DMS53 (cell line): ENCODE measurements around the gene PLCB1.
"Not testable (repeated sequence)": the region's sequence is repeated elsewhere in the genome, so short reads cannot be mapped to it uniquely, and the experiment has no call there.

Experiments used
- DNase-seq: peaks from one replicate; lab custom pipeline; 2025; lab: John Stamatoyannopoulos, UW

PLCB1 gene

DNA sequence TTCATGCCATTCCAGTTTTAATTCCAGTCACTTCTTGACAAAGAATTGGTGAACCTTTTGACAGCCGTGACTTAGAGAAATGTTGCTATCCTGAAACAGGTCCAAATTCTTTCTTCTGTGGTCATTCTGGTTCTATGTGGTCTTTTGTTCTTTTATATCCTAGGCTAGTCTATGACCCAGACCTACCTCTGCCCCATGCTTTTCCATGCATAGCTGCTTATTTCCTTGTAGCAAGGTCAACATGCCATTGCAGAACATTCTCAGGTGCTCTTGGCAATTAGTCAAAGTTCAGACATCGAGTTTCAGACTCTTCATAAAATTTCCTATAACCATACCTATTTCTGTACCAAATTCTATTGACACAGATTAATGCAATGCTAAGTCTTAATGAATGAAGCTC, 202.6 kb downstream of the PLCB1 start:
- no peak for DNase-seq

DNA sequence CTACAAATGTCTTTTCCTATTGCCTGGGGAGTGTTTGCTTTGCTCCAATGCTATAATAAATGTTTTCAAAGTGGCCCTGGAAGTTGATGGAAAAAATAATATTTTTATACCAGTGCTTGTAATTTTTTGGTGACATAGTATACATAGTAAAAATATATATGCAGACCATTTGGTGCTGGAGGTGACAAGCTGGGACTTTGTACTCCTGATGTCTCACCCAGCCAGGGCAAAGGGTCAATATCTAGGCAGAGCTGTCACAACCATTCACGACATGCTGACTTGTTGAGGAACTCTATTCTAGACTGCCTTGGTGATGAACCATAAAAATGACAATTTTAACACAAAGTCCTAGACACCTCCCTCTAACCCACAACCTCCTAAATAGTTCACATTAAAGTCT, 203.0 kb downstream of the PLCB1 start:
- no peak for DNase-seq

DNA sequence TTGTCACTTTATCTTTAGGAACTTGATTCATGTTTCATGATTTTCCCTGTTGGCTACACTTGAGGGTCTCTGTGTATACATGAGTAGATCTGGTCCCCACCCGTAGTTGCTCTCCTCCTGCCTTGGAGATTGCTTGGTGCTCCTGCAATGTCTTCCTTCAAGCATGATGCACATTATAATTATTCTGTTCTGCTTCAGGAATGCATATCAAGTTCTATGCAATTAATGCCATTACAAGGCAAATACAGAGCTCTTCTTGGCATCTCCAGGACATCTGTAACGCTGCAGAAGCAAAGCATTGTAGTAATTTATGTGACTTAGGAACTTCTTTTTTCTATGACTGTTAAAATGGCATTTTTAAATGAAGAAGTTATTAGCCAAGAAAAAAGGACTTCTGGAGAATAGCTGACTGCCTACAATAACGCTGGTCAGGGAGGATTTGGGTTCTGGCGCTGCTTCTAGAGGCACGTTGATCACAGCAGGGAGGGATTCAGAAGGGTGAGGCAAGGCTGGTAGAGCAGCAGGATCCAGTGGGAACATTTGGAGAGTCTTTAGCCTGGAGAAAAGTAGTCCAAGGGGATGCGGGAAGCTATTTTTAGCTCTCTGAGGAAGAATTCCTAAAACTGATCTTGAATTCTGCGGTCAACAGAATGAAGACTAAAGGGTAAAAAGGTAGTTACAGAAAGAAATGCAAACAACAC, 203.6 kb downstream of the PLCB1 start:
- DNase-seq = no peak

DNA sequence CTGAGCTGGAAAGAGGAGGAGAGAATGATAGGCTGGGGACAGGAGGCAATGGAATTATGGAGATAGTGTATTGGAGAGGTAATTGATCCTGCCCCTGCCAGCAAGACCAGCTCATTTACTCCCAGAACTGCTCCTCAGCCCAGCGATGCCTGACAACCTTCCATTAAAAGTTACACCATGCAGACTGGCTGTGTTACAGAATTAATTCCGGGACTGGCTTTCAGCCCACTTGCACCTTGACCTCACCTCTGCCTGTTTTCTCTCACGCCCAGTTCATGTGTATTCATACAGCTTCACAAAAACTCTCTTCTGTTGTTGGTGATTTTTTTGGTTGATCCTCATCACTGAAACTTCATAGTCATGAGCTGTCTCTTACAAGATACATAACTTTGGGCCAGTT, 207.3 kb downstream of the PLCB1 start:
- no peak for DNase-seq

DNA sequence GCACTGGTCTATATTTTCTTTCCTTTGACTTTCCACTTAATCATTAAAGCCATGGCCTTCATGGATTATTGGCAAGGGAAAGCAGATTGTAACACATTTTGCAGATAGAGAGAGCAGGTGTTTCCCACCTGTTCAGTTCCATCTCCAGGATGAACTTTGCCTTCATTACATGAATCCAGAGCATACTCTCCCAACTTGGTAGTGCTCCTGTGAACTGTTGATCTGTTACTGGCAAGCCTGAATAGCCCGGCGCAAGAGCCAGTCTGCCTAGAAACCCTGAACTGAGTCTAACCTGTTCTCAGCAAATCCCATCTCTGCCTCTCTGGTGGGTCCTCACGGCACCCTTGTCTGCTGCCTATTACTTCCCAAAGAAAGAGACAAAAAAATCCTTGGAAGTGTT, 210.3 kb downstream of the PLCB1 start:
- peak; percentile 13 for DNase-seq

DNA sequence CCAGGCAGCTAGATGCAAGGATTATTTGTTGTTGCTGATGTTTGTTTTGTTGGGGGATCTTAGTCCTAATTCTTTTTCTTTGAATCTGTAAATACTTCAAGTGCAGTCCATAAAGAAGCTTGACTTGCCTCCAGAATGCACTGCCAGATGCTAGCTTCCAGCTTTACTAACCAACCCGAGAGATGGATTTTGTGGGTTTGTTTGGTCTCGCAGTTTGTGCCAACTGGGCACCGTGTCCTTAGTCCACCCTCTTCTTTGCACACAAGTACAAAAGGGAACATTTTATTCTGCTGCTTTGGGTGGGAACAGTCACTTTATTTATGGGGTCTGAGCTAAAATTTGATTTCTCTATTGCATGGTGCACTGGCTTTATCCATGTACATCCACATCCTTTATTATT, 212.0 kb downstream of the PLCB1 start:
- DNase-seq = no peak

DNA sequence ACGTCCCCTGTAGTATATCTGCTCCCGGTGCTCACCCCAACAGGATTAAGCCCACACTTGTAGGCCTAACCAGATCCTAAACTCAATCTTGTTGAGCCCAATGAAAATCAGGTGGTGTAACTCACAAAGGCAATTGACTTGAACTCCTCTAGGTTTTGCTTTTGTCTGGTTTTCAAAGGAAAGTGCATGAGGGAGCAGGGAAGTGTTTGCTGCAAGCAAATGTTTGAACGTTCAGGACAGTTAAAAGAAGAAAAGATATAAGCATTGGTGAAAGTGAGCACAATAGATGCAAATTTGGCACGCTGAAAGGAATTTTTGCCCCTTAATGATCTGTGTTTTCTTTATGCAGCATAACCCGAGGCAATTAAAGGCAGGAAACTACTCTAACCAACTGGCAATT, 212.6 kb downstream of the PLCB1 start:
- DNase-seq = no peak

DNA sequence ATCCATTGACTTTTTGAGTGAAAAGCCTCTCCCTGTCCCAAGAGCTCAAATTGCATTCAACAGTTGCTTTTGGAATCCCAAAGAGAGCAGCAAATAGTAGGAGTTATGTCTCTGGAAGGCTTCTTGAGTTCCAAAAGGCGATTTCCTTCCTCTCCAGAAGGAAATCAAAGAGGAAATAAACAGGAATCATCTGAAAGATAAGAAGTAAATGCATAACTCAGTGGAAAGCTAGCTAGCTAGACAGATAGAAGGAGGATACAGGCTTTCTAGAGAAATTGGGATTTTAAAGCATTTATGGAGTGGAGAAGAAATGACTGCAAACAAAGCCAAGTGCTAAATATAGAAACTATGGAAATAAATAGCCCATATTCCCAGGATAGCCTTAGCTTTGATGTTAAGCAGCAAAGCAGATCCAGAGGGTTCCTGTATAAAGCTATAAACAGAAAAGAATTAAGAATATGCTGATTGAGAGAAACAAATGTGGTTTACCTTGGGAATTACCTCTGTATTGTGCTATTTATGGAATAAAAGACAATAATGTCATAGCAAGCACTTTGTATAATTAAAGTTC, 214.7 kb downstream of the PLCB1 start:
- no peak for DNase-seq

DNA sequence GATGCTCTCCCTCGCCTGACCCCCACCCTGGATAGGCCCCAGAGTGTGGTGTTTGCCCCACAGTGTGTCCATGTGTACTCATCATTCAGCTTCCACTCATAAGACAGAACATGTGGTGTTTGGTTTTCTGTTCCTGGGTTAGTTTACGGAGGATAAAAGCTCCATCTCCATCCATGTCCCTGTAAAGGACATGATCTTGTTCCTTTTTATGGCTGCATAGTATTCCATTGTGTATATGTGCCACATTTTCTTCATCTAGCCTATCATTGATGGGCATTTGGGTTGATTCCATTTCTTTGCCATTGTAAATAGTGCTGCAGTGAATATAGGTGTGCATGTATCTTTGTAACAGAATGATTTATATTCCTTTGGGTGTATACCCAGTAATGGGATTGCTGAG, 218.2 kb downstream of the PLCB1 start:
- not testable (repeated sequence) for DNase-seq

DNA sequence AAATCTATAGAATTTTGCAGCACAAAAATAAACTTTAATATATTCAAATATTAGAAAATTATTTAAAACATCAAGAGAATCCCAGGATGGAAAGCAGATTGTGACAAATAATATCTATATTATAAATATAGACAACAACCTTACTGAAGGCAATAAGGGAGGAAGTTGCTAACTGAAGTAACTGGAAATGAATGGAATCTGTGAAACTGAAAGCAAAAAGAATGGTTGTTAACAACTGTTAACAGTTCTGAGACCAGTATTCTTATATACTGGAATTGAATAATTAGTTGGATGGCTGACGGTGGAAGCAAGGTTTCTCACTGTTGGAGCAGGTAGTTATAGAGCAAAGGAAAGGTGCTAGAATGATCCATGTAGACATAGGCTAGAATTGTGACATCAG, 220.4 kb downstream of the PLCB1 start:
- DNase-seq = no peak

DNA sequence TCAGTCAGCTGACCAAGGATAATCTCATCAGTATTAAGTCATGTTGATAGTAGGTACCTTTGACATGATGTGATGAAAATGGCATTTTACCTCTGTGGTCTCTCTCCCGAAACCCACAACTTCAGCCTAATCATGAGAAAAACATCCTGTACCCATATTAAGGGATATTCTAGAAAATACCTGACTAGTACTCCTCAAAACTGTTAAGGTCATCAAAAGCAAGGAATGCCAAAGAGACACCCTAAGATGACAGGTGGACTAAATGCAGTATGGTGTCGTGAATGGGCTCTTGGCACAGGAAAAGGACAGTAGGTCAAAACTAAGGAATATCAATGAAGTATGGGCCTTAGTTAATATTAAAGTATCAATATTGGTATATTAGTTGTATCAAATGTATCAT, 221.4 kb downstream of the PLCB1 start:
- DNase-seq = no peak

DNA sequence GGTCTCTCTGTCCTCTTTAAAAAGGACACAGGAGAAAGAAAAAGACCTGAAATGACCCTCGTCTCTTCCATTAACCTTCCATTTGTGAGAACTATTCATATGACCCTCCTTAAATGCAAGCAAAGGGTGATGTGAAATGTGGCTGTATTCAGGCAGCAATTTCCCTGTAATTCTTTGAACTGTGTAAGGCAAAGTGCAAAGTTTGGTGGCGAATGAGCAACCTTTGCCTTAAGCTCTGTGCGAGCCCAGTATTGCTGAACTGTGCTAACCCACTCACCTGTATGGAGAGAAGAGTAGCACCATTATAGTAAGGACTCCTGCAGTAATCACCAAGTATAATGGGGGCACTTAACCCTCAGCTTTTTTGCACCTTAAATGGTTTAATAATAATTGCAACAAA, 223.4 kb downstream of the PLCB1 start:
- DNase-seq = no peak

DNA sequence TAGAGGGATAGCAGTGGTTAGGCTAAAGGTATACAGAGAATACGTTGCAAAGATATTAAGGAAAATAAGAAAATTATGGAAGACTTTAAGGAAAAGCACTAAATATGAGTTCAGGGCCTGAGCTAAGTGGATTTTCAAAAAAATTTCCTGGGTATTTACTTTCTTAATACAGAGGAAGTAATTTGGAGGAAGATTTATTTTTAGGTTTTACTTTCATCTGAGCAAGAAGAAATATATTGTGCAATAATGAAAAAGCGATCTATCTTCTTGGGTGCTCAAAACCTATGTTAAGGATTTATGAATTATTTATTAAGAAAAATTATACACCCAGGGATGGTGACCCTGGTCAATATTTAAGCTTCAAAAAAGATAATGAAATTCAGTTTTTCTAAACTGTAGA, 224.7 kb downstream of the PLCB1 start:
- DNase-seq = no peak

DNA sequence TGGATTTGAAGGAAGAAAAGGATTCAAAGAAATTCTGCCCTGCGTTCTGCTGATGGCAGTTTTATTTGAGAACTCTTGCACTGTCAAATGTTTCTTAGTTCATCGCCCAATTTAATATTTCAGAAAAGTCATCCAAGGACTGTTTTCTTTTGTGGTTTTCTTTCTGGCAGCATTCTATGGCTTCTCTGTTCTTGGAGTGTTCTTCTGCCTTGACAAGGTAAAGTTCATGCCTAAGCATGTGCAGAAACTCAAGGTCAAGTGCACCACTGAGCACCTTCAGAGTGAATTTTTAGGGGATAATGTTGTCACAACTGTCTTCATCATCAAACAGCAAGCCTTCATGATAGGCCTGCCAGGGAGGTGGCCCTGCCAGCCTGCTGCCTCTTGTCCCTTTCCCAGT, 225.6 kb downstream of the PLCB1 start:
- no peak for DNase-seq

DNA sequence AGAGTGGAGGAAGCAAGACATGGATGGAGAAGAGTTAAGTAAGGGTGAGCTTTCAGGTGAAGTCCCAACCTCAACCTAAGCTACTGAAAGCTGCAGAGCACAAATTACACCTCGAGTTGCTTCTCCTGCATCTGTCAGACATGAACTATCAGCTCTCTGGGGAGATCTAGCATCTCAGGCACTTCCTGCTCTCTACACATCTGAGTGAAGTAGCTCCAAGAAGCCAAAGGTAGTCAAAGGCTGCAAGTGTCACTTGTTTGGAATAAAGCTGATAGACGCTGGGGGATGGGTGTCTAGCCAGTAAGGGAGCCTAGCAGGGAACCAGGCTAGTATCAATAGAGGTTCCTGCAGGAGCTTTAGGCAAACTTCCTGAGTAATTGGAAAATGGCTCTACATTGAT, 228.0 kb downstream of the PLCB1 start:
- no peak for DNase-seq

DNA sequence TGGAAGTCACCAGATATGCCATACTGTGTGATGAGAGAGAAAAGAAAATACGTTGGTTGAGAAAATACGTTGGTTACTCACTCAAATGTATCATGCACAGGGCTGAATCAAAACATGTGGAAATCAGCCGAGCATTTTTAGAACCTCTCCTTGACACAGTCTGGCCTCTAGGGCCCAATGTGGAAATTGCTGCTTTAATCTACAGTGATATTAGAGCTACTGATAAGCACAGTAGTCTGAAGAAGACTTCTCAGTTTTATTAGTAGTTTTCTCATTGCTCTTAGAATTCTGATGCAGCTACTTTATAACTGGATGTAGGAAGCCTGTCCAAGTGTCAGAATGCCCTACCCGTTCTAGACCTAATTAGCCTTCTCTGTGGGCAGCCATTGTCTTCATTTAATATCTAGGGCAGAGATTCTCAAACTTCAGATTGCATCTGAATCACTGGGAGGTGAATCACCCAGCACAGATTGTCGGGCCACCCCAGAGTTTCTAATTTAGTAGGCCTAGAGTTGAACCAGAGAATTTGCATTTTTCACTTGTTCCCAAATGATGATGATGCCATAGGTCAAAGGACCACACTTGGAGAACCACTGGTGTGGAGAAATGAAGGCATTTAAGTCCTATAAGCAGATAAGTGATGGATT, 229.1 kb downstream of the PLCB1 start:
- peak; percentile 21 for DNase-seq

DNA sequence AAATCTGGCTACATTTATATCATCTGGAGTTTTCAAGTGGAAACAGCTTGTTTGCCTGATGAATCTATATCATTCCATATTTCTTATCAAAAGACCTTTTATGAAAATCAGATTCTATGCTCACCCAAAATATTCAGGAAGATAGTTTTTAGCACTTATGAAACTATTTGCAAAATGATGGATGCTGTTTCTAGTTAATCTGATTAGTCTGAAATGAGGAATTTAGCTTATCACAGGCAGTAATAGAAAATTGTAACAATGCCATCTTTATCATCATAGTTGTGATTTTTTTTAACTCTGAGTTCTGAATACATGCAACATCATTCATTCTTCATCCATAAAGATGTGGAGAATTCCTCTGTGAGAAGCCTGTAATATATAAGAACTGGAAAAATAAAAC, 229.7 kb downstream of the PLCB1 start:
- no peak for DNase-seq

DNA sequence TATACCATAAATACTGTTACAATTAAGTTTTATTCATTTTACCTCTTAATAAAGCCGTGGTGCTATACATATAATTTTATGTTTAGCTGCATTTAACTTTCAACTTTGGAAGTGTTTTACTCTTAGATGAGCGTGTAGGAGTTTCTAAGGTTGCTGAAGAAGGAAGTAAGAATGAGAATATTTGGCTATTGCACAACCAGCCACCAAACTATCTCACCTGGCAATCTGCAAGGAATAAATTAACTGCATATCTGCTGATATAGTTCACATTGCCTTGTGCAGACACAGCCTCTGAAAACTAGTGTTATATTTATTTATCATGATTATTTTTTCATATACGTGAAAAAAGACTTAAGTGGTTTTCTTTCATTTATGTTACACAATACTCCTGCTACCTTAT, 230.4 kb downstream of the PLCB1 start:
- no peak for DNase-seq

DNA sequence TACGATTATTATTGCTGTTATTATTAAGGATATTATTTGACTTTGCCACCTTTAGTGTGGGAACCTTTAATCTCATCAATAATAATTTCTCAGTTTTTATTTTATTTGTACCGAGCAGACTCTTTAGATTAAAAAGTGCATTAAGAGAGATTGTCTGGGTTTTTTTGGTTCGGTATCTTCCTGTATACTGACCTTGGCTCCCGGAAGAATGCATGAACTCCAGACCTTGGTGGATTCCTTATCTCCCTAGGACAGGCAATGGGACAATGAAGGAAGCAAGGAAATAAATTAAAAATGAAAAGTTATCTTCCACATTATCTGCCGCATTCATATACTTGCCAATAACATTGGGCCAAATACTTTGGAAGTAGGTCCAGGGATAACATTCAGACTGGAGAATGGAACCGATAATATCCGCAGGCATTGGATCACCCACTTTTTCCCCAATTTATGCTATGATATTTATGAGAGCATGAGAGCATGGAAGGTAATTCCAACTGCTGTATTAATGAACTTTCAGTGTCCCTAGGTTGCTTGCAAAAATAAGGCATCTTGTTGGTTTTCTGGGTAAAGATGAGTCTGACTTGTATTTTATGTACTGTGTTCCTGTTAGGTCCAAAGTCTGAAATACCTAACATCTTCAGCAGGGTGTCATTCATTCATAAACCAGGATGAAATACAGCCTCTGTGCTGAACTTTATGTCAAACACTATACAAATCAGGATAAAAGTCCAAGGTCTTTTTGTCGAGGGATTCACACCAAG, 232.1 kb downstream of the PLCB1 start:
- no peak for DNase-seq

DNA sequence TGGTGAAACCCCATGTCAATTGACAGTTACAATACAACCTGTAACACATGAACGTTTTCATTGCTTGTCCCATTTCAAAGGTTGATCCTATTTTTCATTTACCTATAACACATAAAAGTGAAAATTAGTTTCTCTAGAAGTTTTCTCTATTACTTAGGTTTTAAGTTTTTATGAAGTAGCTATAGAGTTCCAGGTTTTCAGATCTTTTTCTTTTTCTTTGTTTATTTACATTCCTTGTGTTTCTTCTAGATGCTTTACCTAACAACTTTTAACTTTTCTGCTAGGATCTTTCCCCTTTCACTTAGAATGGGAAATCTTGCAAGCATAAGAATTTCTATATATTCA, 232.6 kb downstream of the PLCB1 start:
- no peak for DNase-seq

DNA sequence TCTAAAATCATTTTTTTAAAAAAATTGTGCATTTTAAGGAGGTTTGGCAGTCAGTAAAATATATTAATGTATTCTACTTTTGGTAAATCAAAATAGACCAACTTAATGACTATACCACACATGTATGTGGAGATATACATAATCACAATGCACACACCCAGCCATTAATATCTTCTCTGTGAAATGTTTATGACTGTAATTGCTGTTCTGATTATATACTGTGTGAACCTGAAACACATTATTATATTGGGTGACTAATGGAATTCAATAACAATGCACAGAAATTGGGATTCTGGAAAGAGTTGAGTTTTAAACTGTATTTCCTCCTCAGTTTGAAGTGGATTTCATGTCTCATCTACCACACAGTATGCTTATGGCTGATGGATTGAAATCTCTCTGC, 233.6 kb downstream of the PLCB1 start:
- DNase-seq = no peak

DNA sequence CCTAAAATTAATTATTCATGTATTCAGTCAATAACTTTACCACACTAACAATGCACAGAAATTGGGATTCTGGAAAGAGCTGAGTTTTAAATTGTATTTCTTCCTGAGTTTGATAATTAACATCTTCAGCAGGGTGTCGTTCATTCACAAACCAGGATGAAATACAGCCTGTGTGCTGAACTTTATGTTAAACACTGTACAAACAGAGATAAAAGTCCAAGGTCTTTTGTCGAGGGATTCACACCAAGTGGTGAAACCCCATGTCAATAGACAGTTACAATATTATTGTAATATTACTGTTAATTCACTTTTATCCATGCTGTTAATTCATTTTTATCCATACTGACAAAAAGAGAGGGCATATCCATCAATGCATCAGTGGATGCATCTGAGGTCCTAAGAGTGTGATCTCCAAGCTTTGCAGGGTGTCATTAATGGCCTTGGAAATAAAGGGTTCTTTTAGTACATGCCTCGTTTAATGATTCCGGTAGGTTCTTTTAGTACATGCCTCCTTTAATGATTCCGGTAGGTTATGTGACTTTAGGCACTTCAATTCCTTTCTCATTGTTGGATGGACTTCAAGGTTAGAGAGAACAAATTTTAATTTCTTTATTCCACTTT, 234.3 kb downstream of the PLCB1 start:
- no peak for DNase-seq

DNA sequence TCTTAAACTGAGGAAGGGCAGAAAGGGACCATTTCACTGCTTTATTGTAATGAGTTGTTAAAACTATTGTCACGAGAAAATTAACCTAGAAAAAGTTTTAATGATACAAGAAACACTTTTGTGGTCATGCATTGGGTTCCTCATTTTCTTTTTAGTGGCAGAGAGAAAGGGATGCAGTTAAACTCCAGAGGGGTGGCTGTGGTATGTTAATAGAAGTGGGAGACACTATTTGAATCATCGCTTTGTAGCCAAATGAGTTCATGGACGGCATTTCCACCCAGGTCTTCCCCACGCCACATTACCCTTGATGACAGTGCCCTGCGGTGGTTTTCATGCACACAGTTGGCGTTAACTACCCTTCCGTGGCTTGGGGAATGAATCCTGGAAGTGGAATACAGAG, 235.6 kb downstream of the PLCB1 start:
- DNase-seq = no peak
